Mesenchymal stem cell (in vitro differentiated cells and primary cell): ENCODE data around the gene ALDH1L2.

Source experiments
- DNase-seq: peaks from one replicate; pipeline ENCODE4 v3.0.0-alpha.2; 2013
- H2AFZ ChIP-seq: one replicate; pipeline ENCODE4 v1.6.1; 2013; ENCODE audit warnings: low read depth, mild to moderate bottlenecking, control low read depth, inconsistent platforms, low read length, moderate library complexity
- H2AK5ac ChIP-seq: 2 replicates; pipeline ENCODE4 v1.6.1; 2013; ENCODE audit warnings: low read length, moderate library complexity, mild to moderate bottlenecking, inconsistent platforms; ENCODE audit not compliant: severe bottlenecking
- H2BK120ac ChIP-seq: one replicate; pipeline ENCODE4 v1.6.1; 2013; ENCODE audit warnings: low read depth, mild to moderate bottlenecking, inconsistent platforms, low read length, moderate library complexity
- H2BK12ac ChIP-seq, 2 experiments: one replicate each; pipeline ENCODE4 v1.6.1; 2013; ENCODE audit warnings: inconsistent platforms in 2 of 2, low read length in 2 of 2, mild to moderate bottlenecking in 2 of 2, moderate library complexity in 2 of 2, control low read depth in 1 of 2
- H2BK15ac ChIP-seq: one replicate; pipeline ENCODE4 v1.6.1; 2013; ENCODE audit warnings: mild to moderate bottlenecking, low read depth, inconsistent platforms; ENCODE audit not compliant: poor library complexity, severe bottlenecking
- H2BK5ac ChIP-seq: 2 replicates; pipeline ENCODE4 v1.6.1; 2013; ENCODE audit warnings: low read depth, mild to moderate bottlenecking, low read length, control low read depth, inconsistent platforms; ENCODE audit not compliant: poor library complexity, severe bottlenecking
- H3K14ac ChIP-seq, 2 experiments: one replicate each; pipeline ENCODE4 v1.6.1; 2013; ENCODE audit warnings: inconsistent platforms in 2 of 2, low read length in 2 of 2, control low read depth in 1 of 2, mild to moderate bottlenecking in 1 of 2, moderate library complexity in 1 of 2
- H3K18ac ChIP-seq, 2 experiments: one replicate each; pipeline ENCODE4 v1.6.1; 2013; ENCODE audit warnings: inconsistent platforms in 2 of 2, low read length in 2 of 2, control low read depth in 1 of 2, low read depth in 1 of 2, mild to moderate bottlenecking in 1 of 2
- H3K23ac ChIP-seq, 2 experiments: one replicate each; pipeline ENCODE4 v1.6.1; 2013; ENCODE audit warnings: inconsistent platforms in 2 of 2, low read length in 2 of 2, mild to moderate bottlenecking in 2 of 2, moderate library complexity in 2 of 2, control low read depth in 1 of 2
- H3K27ac ChIP-seq: 2 replicates; pipeline ENCODE4 v1.5.1; 2013; ENCODE audit warnings: mild to moderate bottlenecking, moderate library complexity, low read length, control low read depth, inconsistent platforms; ENCODE audit not compliant: poor library complexity, severe bottlenecking
- H3K27me3 ChIP-seq, 2 experiments: 2 replicates each; pipeline versions ENCODE4 v1.6.1 to v1.7.0; 2013; ENCODE audit warnings: low read length in 2 of 2, mild to moderate bottlenecking in 2 of 2, moderate library complexity in 2 of 2, control low read depth in 1 of 2, inconsistent platforms in 1 of 2; ENCODE audit not compliant: control insufficient read depth in 1 of 2, insufficient read depth in 1 of 2
- H3K36me3 ChIP-seq, 2 experiments: 2 replicates each; pipeline versions ENCODE4 v1.6.1 to v1.7.0; 2013; ENCODE audit warnings: low read length in 2 of 2, control low read depth in 1 of 2, inconsistent platforms in 1 of 2, low read depth in 1 of 2, mild to moderate bottlenecking in 1 of 2; ENCODE audit not compliant: insufficient read depth in 2 of 2, control insufficient read depth in 1 of 2
- H3K4ac ChIP-seq, 2 experiments: one replicate each; pipeline ENCODE4 v1.6.1; 2013; ENCODE audit warnings: inconsistent platforms in 2 of 2, low read length in 2 of 2, mild to moderate bottlenecking in 2 of 2, moderate library complexity in 2 of 2, control low read depth in 1 of 2, low read depth in 1 of 2
- H3K4me1 ChIP-seq: 2 replicates; pipeline ENCODE4 v1.6.1; 2013; ENCODE audit warnings: low read depth, low read length, control low read depth; ENCODE audit not compliant: control insufficient read depth, insufficient read depth
- H3K4me2 ChIP-seq: 2 replicates; pipeline ENCODE4 v1.6.1; 2013; ENCODE audit warnings: low read length, mild to moderate bottlenecking, inconsistent platforms; ENCODE audit not compliant: poor library complexity, severe bottlenecking
- H3K4me3 ChIP-seq, 2 experiments: 2 replicates each; pipeline versions ENCODE4 v1.5.1 to v1.7.0; 2013; ENCODE audit warnings: low read length in 2 of 2, mild to moderate bottlenecking in 2 of 2, control low read depth in 1 of 2, low read depth in 1 of 2; ENCODE audit not compliant: insufficient read depth in 1 of 2
- H3K79me1 ChIP-seq: replicated peaks from 2 replicates; pipeline ENCODE4 v1.6.1; 2013; ENCODE audit warnings: mild to moderate bottlenecking, control low read depth, low read length, inconsistent platforms; ENCODE audit not compliant: poor library complexity, severe bottlenecking
- H3K9ac ChIP-seq: 2 replicates; pipeline ENCODE4 v1.7.0; 2013; ENCODE audit warnings: mild to moderate bottlenecking, low read length, moderate library complexity
- H3K9me3 ChIP-seq: 2 replicates; pipeline ENCODE4 v1.7.0; 2013; ENCODE audit warnings: mild to moderate bottlenecking, low read length; ENCODE audit not compliant: control insufficient read depth
- H4K8ac ChIP-seq: one replicate; pipeline ENCODE4 v1.6.1; 2013; ENCODE audit warnings: inconsistent platforms, mild to moderate bottlenecking, low read length, moderate library complexity
- H4K91ac ChIP-seq: one replicate; pipeline ENCODE4 v1.6.1; 2013; ENCODE audit warnings: mild to moderate bottlenecking, low read length, inconsistent platforms
- WGBS: methylation state at CpG from one replicate; pipeline ENCODE4 v1.1.7; 2013; ENCODE audit warnings: mixed read lengths; 5-methylcytosine and 5-hydroxymethylcytosine counted together

The ALDH1L2 gene

DNA sequence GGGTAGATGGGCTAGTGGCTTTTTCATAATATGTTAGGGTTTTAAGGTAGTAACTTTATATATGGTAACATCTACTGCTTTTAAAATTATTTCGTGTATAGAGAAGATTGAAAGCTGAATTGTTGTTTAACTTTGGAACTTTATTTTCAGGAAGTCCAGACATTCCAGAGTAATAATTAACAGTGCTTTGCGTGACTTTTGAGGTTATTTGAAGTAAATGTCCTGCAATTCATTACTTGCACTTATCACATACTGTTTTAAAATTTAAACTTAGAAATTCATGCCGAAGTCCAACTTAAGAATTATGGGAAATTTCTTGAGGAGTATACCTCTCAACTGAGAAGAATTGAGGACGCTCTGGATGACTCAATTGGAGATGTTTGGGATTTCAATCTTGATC, 26.6 kb upstream of the ALDH1L2 start:
- Histone ChIP-seq H3K9ac (peak overlapping the region; percentile 97), H3K4ac (no peak overlapping the region), H3K4me1 (peaks cover 2% of the 10 kb centered on the region), H4K91ac (no peak overlapping the region), H2AFZ (no peak overlapping the region), H3K9me3 (no peaks in the 10 kb centered on the region), H3K4me3 (peak overlapping the region in 1 of 2 experiments; percentile 95), H4K8ac (no peak overlapping the region), H3K27me3 (no peaks in the 10 kb centered on the region), H3K4me2 (no peak overlapping the region), H3K36me3 (peaks cover 0 to 47% of the 10 kb centered on the region in 2 experiments), H3K23ac (no peak overlapping the region), H3K14ac (no peak overlapping the region), H3K79me1 (no peaks in the 10 kb centered on the region), H2BK120ac (no peak overlapping the region), H3K27ac (no peak overlapping the region), H2BK5ac (no peak overlapping the region), H2BK12ac (no peak overlapping the region), H3K18ac (no peak overlapping the region), H2BK15ac (no peak overlapping the region), H2AK5ac (no peak overlapping the region)
- DNase-seq = peak; percentile 7
- 33% methylated on average over 1 of the region's 4 CpGs for WGBS

DNA sequence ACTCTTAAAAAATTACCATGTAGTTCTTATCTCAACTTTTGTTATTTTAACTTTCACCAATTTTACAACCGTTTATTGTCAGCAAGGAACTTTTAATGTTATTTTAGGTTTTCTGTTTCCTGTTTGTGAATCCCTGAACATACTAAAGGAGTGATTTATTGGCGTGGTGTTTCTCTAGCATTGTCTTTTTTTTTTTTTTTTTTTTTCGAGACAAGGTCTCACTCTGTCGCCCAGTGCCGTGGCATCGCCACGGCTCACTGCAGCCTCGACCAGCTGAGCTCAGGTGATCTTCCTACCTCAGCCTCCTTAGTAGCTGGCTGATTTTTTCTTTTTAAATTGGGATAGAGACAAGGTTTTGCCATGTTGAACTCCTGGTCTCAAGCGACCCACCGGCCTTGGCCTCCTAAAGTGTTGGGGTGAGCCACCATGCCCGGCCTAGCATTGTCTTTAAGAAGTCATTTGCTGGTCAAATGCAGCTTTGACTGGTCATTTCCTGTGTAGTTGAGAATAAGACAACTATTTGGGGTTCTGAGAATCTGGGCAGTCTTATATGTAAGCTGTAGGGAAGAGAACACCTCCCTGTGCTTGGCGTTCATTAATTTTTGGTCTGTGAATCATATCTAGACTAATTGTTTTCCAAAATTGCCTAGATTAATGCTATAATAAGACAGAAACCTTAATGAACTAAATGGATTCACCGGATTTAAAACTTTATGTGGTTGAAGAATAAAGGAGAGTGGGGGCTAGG, 25.4 kb upstream of the ALDH1L2 start:
- no peaks in the 10 kb centered on the region for H3K9me3 ChIP-seq
- H2BK5ac ChIP-seq = peak overlapping the region; percentile 24
- H3K14ac ChIP-seq = no peak overlapping the region

DNA sequence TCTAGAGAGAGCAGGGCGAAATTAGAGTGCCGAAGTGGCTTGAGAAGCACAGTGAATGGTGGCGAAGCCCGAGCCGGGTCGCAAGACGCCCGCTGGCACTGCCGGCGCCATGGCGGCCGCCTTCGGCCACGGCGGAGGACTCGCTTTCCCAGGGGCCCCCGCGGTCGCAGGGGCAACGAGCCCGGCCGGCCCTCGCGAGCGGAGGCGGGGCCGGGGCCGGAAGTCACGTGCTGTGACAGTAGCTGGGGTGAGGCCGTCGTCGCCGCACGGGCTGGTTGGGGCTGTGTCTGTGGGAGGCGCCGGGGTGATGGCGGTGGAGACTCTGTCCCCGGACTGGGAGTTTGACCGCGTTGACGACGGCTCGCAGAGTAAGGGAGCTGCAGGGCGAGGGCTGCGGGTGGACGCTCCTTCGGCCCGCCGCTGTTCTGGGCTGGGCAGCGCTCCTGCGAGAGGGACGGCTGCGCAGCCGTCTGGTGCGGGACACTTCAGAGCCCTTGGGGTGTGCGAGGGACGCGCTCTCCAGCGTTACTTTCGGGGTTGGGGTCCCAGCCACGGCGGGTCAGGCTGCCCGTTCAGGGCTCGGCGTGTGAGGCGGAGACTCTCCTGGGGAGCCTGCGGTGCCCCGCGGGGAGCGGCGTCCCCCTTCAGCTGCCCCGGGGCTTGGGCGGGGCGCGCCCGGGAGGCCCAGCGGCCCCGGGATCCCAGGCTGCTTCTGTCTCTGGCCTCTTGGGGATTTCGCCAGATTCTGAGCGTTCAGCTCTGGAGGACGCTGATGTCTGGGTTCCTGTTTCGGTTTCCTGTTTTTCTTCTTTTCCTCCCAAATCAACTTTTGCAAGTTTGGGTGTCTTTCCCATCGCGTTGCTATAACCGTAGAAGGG, 23.5 kb upstream of the ALDH1L2 start, which contains the start of gene WASHC4:
Gene WASHC4 (plus strand): TSS at position 238 of the 878 bp plus-strand sequence. CDS start 70 bp downstream, at position 308.
- Histone ChIP-seq H3K18ac (peak within 1 kb of the TSS; percentile 63 to 100), H3K9me3 (no peaks in the 10 kb centered on the region), H2AK5ac (peak within 1 kb of the TSS; percentile 6), H2BK15ac (peak within 1 kb of the TSS; percentile 26), H3K4me1 (peaks cover 2% of the 10 kb centered on the region), H3K4ac (peak within 1 kb of the TSS; percentile 83 to 100), H4K8ac (peak within 1 kb of the TSS; percentile 87), H3K4me3 (peak within 1 kb of the TSS; percentile 95 to 99), H3K36me3 (peaks cover 0 to 16% of the 10 kb centered on the region in 2 experiments), H3K27ac (peak within 1 kb of the TSS; percentile 89), H2AFZ (peak within 1 kb of the TSS; percentile 98), H2BK12ac (peak within 1 kb of the TSS in 1 of 2 experiments; percentile 95), H2BK5ac (peak within 1 kb of the TSS; percentile 87), H3K4me2 (peak within 1 kb of the TSS; percentile 64), H3K27me3 (no peaks in the 10 kb centered on the region), H3K23ac (peak within 1 kb of the TSS; percentile 87 to 100), H3K14ac (peak within 1 kb of the TSS; percentile 92 to 100), H3K9ac (peak within 1 kb of the TSS; percentile 97), H3K79me1 (no peaks in the 10 kb centered on the region), H2BK120ac (peak within 1 kb of the TSS; percentile 2), H4K91ac (peak within 1 kb of the TSS; percentile 55)
- DNase-seq = peak; percentile 94
- under 1% methylated on average over 75 of the region's 85 CpGs for WGBS

More for the DNA sequence above, 25.4 kb upstream of the ALDH1L2 start:
- H4K91ac ChIP-seq = no peak overlapping the region
- no peak overlapping the region for H3K4ac ChIP-seq
- no peak overlapping the region for H3K18ac ChIP-seq
- no peak overlapping the region for H3K23ac ChIP-seq
- peak overlapping the region; percentile 97 for H3K9ac ChIP-seq
- H4K8ac ChIP-seq = no peak overlapping the region
- peak overlapping the region; percentile 65 for H2AK5ac ChIP-seq
- DNase-seq = peak; percentile 59
- H3K36me3 ChIP-seq = peaks cover 0 to 35% of the 10 kb centered on the region in 2 experiments
- peak overlapping the region; percentile 52 to 95 for H3K4me3 ChIP-seq
- no peak overlapping the region for H2BK120ac ChIP-seq
- WGBS = 15% methylated on average over 10 of the region's 13 CpGs
- H2BK15ac ChIP-seq = no peak overlapping the region
- no peaks in the 10 kb centered on the region for H3K27me3 ChIP-seq
- H3K79me1 ChIP-seq = no peaks in the 10 kb centered on the region
- peak overlapping the region; percentile 64 for H3K4me2 ChIP-seq
- H2BK12ac ChIP-seq = peak overlapping the region in 1 of 2 experiments; percentile 4
- H2AFZ ChIP-seq = no peak overlapping the region
- H3K27ac ChIP-seq = peak overlapping the region; percentile 58
- peaks cover 2% of the 10 kb centered on the region for H3K4me1 ChIP-seq

DNA sequence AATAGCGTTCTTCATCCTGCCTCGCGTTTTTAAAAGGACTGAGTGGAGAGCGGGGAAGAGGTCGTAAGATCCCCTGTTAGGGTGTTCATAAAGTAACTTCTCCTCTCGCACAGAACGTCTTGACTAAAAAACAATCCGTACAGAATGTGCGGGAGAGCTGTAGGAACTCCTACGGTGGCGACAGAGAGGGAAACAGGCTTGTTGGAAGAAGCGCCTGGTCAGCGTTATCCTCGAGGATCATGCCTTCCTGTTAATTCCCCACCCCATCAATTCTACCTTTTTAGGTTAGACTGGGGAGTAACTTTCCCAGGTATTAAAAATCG, 22.9 kb upstream of the ALDH1L2 start:
- no peaks in the 10 kb centered on the region for H3K9me3 ChIP-seq
- peaks cover 2% of the 10 kb centered on the region for H3K4me1 ChIP-seq
- H3K27ac ChIP-seq = peak overlapping the region; percentile 80
- peaks cover 0 to 10% of the 10 kb centered on the region in 2 experiments for H3K36me3 ChIP-seq
- peak overlapping the region; percentile 95 to 99 for H3K4me3 ChIP-seq
- DNase-seq = peak; percentile 76
- H3K4ac ChIP-seq = peak overlapping the region in 1 of 2 experiments; percentile 82
- H4K91ac ChIP-seq = no peak overlapping the region
- peak overlapping the region in 1 of 2 experiments; percentile 65 for H3K14ac ChIP-seq
- H2AK5ac ChIP-seq = no peak overlapping the region
- peak overlapping the region; percentile 97 for H3K9ac ChIP-seq
- no peak overlapping the region for H2BK12ac ChIP-seq
- peak overlapping the region; percentile 58 to 82 for H3K18ac ChIP-seq
- no peak overlapping the region for H2BK120ac ChIP-seq
- no peak overlapping the region for H2BK15ac ChIP-seq
- H2AFZ ChIP-seq = peak overlapping the region; percentile 86
- peak overlapping the region; percentile 64 for H3K4me2 ChIP-seq
- peak overlapping the region; percentile 87 for H4K8ac ChIP-seq
- H3K23ac ChIP-seq = no peak overlapping the region
- no peak overlapping the region for H2BK5ac ChIP-seq
- 1% methylated on average over 12 of the region's 15 CpGs for WGBS
- no peaks in the 10 kb centered on the region for H3K79me1 ChIP-seq
- H3K27me3 ChIP-seq = no peaks in the 10 kb centered on the region
